Esophagus squamous epithelium (tissue), 5 donors: ENCODE data around the gene RPL28. TPM values are rescaled to one million over a fixed set of nuclear protein-coding genes. Genes with fewer than 3 reads are reported as not detected.

Experiments
- DNase-seq: peaks from one replicate; lab custom pipeline; 2025; lab: John Stamatoyannopoulos, UW
- H3K27ac ChIP-seq, 4 donors: fragments of 200-600 bp; sonication (generic); one replicate each; pipeline ENCODE4 v1.5.1; 2016 to 2019; ENCODE audit warnings: mild to moderate bottlenecking in 1 of 4
- H3K27me3 ChIP-seq, 4 donors: fragments of 200-600 bp; sonication (generic); 1 replicate in 3 of 4; 2 replicates in 1 of 4; pipeline versions ENCODE4 v1.5.1 to v1.6.0; 2017 to 2021; ENCODE audit warnings: antibody characterized with exemption in 1 of 4
- H3K36me3 ChIP-seq, 3 donors: fragments of 200-600 bp; sonication (generic); one replicate each; pipeline ENCODE4 v1.5.1; 2016 to 2019
- H3K4me1 ChIP-seq, 3 donors: fragments of 200-600 bp; sonication (generic); one replicate each; pipeline ENCODE4 v1.5.1; 2017 to 2019
- H3K4me3 ChIP-seq, 4 donors: fragments of 200-600 bp; sonication (generic); 1 replicate in 3 of 4; 2 replicates in 1 of 4; pipeline ENCODE4 v1.5.1; 2016 to 2019; ENCODE audit warnings: mild to moderate bottlenecking in 2 of 4, moderate library complexity in 1 of 4
- H3K9me3 ChIP-seq, 3 donors: fragments of 200-600 bp; sonication (generic); one replicate each; pipeline ENCODE4 v1.5.1; 2016 to 2019
- POLR2A ChIP-seq, 4 donors: fragments of 450-650 bp; IDR thresholded peaks; one replicate each; pipeline ENCODE4 v1.6.1; 2017; ENCODE audit warnings: antibody characterized with exemption in 4 of 4, mild to moderate bottlenecking in 4 of 4, moderate library complexity in 3 of 4
- WGBS, 2 donors: methylation state at CpG; one replicate each; pipeline ENCODE4 v1.1.5; 2018; 5-methylcytosine and 5-hydroxymethylcytosine counted together
- intact Hi-C: fragments of 100-400 bp; cut with DNase I; formaldehyde crosslinking; loops from one replicate; pipeline ENCODE4 v1.15.0; 2022
- total RNA-seq, 4 donors: library from RNA; depleted of rRNA; stranded (reverse); fragments of >200 nt; gene quantifications; one replicate each; pipeline ENCODE4 v1.1.0, GENCODE V29; 2016
- TF ChIP-seq, protein P1 (sequence below), 6 experiments: fragments of 450-650 bp in 4 of 6; fragments of 200-600 bp in 2 of 6; sonication (generic) in 2 of 6; IDR thresholded peaks; one replicate each; pipeline ENCODE4 v1.5.1; 2016 to 2019; ENCODE audit warnings: antibody characterized with exemption in 6 of 6, mild to moderate bottlenecking in 4 of 6, moderate library complexity in 4 of 6
- donor health status: DM: yes; HTN: yes; CAD: no.

The RPL28 gene
- total RNA-seq, 4 donors from 2014 or later: 395 to 866 (median 753) TPM

DNA sequence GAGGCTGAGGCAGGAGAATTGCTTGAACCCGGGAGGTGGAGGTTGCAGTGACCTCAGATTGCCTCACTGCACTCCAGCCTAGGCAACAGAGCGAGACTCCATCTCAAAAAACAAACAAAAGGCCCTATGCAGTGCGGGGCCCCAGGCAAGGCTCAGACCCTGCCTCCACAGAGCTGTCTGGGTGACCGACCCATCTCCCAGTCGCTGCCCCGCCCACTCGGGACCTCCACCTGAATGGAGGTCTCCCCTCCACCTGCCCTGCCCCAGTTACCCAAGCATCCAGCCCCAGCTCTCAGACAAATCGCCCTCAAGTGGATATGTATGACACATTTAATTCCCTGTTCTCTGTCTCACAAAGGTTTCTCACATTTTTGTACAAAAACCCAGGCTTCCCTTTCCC lies 20.5 kb upstream of the RPL28 start:
- DNase-seq: no peak
- H3K4me1 ChIP-seq: peaks cover 10 to 20% (median 17%) of the 10 kb centered on the region in 3 donors
- no peak overlapping the region for H3K4me3 ChIP-seq
- intact Hi-C loops: no loop called here
- no peaks in the 10 kb centered on the region for H3K9me3 ChIP-seq
- whole genome bisulfite sequencing, 2 donors: 74 to 88% methylated on average over 7 to 8 of the region's 8 CpGs
- H3K27me3 ChIP-seq: peaks cover 13 to 88% (median 15%) of the 10 kb centered on the region in 4 donors
- no peaks in the 10 kb centered on the region for H3K36me3 ChIP-seq
- no peak overlapping the region for H3K27ac ChIP-seq
- TF ChIP-seq, protein P1, sequence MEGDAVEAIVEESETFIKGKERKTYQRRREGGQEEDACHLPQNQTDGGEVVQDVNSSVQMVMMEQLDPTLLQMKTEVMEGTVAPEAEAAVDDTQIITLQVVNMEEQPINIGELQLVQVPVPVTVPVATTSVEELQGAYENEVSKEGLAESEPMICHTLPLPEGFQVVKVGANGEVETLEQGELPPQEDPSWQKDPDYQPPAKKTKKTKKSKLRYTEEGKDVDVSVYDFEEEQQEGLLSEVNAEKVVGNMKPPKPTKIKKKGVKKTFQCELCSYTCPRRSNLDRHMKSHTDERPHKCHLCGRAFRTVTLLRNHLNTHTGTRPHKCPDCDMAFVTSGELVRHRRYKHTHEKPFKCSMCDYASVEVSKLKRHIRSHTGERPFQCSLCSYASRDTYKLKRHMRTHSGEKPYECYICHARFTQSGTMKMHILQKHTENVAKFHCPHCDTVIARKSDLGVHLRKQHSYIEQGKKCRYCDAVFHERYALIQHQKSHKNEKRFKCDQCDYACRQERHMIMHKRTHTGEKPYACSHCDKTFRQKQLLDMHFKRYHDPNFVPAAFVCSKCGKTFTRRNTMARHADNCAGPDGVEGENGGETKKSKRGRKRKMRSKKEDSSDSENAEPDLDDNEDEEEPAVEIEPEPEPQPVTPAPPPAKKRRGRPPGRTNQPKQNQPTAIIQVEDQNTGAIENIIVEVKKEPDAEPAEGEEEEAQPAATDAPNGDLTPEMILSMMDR (IDR thresholded peaks at IDR 0.05): no peak
- TF ChIP-seq POLR2A (IDR thresholded peaks at IDR 0.05): no peak

DNA sequence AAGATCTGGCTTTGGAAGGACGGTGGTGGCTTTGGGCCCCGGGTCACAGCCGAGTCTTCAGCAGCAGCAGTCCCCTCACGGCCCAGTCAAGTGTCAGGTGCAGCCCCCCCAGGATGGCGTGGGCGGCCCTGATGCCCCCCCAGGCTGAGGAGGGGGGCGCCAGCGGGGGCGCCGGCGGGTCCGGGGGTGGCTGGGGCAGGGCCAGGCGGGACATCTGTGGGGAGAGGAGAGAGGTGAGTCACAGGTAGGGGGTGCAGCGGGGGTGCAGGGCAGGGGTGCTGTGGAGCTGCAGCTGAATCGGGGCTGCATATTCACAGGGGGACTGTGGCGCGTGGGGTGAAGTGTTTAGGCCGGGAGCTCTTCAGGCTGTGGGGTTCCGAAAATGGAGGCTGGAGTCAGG lies 19.8 kb upstream of the RPL28 start:
- intact Hi-C loops: no loop called here
- 76 to 78% methylated on average over 10 to 11 of the region's 19 CpGs for WGBS, 2 donors
- peaks cover 17 to 90% (median 20%) of the 10 kb centered on the region in 4 donors for H3K27me3 ChIP-seq

DNA sequence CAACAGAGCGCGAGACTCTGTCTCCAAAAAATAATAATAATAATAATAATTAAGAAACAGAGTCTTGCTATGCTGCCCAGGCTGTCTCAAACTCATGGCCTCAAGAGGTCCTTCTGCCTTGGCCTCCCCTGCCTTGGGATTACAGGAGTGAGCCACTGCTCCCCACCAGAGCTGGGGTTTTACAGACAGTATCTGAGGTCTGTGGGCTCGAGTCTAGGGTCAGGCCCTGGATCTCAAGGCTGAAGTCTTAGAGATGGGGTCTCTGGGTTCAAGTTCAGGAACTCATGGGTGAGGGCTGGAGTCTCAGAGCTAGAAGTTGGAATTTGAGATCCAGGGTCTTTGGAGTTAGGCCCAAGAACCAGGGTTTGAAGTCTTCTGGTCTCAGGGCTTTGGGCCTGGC lies 18.9 kb upstream of the RPL28 start:
- 94 to 97% methylated on average over 3 of the region's 3 CpGs for WGBS, 2 donors
- TF ChIP-seq, protein P1 (IDR thresholded peaks at IDR 0.05): no peak
- TF ChIP-seq POLR2A (IDR thresholded peaks at IDR 0.05): no peak
- Histone ChIP-seq H3K27me3 (peaks cover 17 to 90% (median 20%) of the 10 kb centered on the region in 4 donors), H3K4me1 (peaks cover 14 to 25% (median 20%) of the 10 kb centered on the region in 3 donors), H3K27ac (no peak overlapping the region), H3K36me3 (no peaks in the 10 kb centered on the region), H3K9me3 (no peaks in the 10 kb centered on the region), H3K4me3 (no peak overlapping the region)
- no peak for DNase-seq
- intact Hi-C loops: no loop called here

More for the DNA sequence above, 19.8 kb upstream of the RPL28 start:
- no peak for TF ChIP-seq POLR2A (IDR thresholded peaks at IDR 0.05)
- TF ChIP-seq, protein P1 (IDR thresholded peaks at IDR 0.05): no peak
- Histone ChIP-seq H3K9me3 (no peaks in the 10 kb centered on the region), H3K4me1 (peaks cover 14 to 25% (median 20%) of the 10 kb centered on the region in 3 donors), H3K27ac (no peak overlapping the region), H3K4me3 (no peak overlapping the region), H3K36me3 (no peaks in the 10 kb centered on the region)
- DNase-seq: no peak

DNA sequence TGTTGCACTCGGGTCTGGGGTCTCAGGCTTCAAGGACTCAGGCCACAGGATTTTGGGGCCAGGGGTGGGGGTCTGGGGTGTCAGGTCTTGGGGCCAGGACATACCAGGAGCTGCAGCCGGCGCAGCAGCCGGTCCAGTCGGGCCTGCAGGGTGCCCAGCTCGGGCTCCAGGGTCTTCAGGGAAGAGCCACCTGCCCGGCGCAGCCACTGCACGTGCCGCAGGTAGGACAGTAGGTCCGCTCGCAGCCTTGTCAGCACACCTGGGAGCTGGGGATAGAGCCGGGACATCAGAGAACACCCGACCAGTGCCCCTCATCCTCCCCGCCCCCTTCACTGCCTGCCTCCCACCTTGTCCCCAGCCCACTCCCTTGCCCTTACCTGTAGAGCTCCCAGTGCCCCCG lies 17.6 kb upstream of the RPL28 start:
- H3K4me1 ChIP-seq: peaks cover 14 to 25% (median 20%) of the 10 kb centered on the region in 3 donors
- no CpG with 5 or more reads among the region's 16 CpGs for WGBS, 2 donors
- H3K27me3 ChIP-seq: peaks cover 17 to 91% (median 29%) of the 10 kb centered on the region in 4 donors
- TF ChIP-seq POLR2A (IDR thresholded peaks at IDR 0.05): no peak
- TF ChIP-seq, protein P1 (IDR thresholded peaks at IDR 0.05): no peak
- no peak overlapping the region for H3K27ac ChIP-seq
- no peaks in the 10 kb centered on the region for H3K9me3 ChIP-seq
- intact Hi-C loops: no loop called here
- no peaks in the 10 kb centered on the region for H3K36me3 ChIP-seq
- H3K4me3 ChIP-seq: no peak overlapping the region
- DNase-seq: no peak

DNA sequence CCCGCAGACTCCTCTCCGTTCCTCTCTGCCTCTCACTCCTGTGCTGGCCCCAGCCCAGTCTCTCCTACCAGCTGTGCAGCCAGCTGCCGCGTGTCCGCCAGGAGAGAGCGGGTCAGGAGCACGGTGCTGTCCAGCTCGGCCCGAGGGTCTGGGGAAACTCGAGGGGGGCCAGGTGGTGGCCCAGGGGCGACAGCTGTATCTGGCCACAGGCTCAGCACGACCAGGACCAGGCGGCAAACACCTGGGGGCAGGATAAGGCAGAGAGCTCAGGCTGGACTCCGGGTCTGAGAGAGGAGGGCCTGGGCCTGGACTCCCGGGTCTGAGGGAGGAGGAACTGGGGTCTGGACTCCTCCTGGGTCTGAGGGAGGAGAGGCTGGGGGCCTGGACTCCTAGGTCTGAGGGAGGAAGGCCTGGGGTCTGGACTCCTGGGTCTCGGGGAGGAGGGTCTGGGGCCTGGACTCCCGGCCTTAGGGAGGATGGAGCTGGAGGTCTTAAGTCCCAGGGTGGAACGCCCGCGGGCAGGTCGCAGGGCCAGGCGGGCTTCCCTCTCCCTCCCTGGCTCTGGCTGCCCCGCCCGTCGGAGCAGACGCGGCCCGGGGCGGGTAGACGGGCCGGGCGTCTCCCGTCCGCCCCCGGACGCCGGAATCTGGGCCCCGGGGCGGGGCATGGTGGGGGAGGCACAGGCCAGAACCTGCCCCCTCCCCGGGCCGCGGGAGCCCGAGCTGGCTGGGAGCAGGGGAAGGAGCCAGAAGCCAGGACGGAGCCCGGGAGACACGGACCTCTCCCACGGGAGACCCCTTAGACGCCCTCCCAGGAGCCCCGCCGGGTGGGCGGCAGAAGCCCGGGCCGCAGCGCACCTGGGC lies 16.8 kb upstream of the RPL28 start:
- Histone ChIP-seq H3K4me1 (peaks cover 14 to 31% (median 20%) of the 10 kb centered on the region in 3 donors), H3K4me3 (peak overlapping the region in 2 of 4 donors; percentile 39 to 58), H3K27ac (no peak overlapping the region), H3K9me3 (no peaks in the 10 kb centered on the region), H3K36me3 (no peaks in the 10 kb centered on the region), H3K27me3 (peaks cover 17 to 92% (median 34%) of the 10 kb centered on the region in 4 donors)
- TF ChIP-seq POLR2A (IDR thresholded peaks at IDR 0.05): no peak
- TF ChIP-seq, protein P1 (IDR thresholded peaks at IDR 0.05): no peak
- 8 to 13% methylated on average over 2 to 6 of the region's 54 CpGs for WGBS, 2 donors
- DNase-seq: no peak
- intact Hi-C loops: no loop called here
